Measurements from ENCODE around the gene FGF11. TPM values are rescaled to one million over a fixed set of nuclear protein-coding genes. Genes with fewer than 3 reads are reported as not detected.

FGF11 gene
- total and polyA plus RNA-seq, 2 donors (not counting 3 experiments of a cell fraction or from before 2014, with no cell fraction given), result 0.70 TPM; not detected in 1

DNA sequence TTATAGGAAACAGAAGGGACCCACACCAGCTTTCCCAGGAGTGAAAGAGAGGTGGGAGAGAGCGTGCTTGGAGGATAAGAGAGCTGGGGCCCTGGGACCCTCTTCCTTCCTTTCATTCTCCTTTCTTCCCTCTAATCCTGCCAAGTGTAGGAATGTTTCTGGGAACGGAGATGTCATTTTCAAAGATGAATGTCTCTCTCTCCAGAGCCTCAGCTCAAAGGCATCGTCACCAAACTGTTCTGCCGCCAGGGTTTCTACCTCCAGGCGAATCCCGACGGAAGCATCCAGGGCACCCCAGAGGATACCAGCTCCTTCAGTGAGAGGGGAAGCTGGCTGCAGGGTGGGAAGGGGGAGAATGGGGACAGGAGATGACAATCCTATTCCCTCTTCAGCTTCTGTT is 2.0 kb downstream of the FGF11 start:
- H3K36me3 ChIP-seq (ENCODE audit: control insufficient read depth in 2 of 2, extremely low read depth in 1 of 2, insufficient read depth in 2 of 2, low read length in 2 of 2), result no peaks in the 10 kb centered on the region
- no peaks in the 10 kb centered on the region for H3K9me3 ChIP-seq (replicated peaks; ENCODE audit: control insufficient read depth, insufficient read depth, low read length)
- TF ChIP-seq POLR2A (IDR thresholded peaks at IDR 0.05; ENCODE audit: low read depth, low read length), result no peak
- no peak for TF ChIP-seq FOS (IDR thresholded peaks at IDR 0.05; ENCODE audit: borderline replicate concordance, insufficient read depth, low read length)
- no peak for TF ChIP-seq GATA2 (IDR thresholded peaks at IDR 0.05; ENCODE audit: insufficient read depth, insufficient read length, low read depth, low read length)
- TF ChIP-seq, protein P1, sequence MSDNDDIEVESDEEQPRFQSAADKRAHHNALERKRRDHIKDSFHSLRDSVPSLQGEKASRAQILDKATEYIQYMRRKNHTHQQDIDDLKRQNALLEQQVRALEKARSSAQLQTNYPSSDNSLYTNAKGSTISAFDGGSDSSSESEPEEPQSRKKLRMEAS (IDR thresholded peaks at IDR 0.05; ENCODE audit: insufficient read depth, insufficient read length), result no peak
- no peak for TF ChIP-seq EZH2 (IDR thresholded peaks at IDR 0.05; ENCODE audit: borderline replicate concordance, low read depth, low read length, severe bottlenecking)
- TF ChIP-seq MYC (IDR thresholded peaks at IDR 0.05; ENCODE audit: low read depth, low read length), result no peak
- no peak for TF ChIP-seq JUN (IDR thresholded peaks at IDR 0.05; ENCODE audit: borderline replicate concordance, insufficient read depth, insufficient read length, low read depth)
- TF ChIP-seq POLR2AphosphoS5 (IDR thresholded peaks at IDR 0.05; ENCODE audit: insufficient read depth, low read depth, low read length), result no peak
- ChIA-PET POLR2A (interaction anchor here (0.6 to 1.6 kb wide), 3 partner anchors 43 to 133 kb away, joined by 4 to 6 read pairs (median 5); partner anchors contain the start of gene POLR2A), CTCF (interaction anchor here (0.6 to 3.0 kb wide), 9 partner anchors 8 to 119 kb away, joined by 3 to 17 read pairs (median 3); no protein-coding TSS in a partner anchor)
- FAIRE-seq (no peak), DNase-seq (ENCODE audit: low read depth, low spot score) (no peak)
- no peak overlapping the region for H3K27ac ChIP-seq (ENCODE audit: insufficient read depth, low read depth, low read length)
- intact Hi-C loops (cut with micrococcal nuclease), result no loop called here
- H3K9ac ChIP-seq (replicated peaks; ENCODE audit: extremely low read depth, insufficient read depth, low read length), result no peak overlapping the region
- H3K9me1 ChIP-seq (replicated peaks; ENCODE audit: control insufficient read depth, extremely low read depth, insufficient read depth, low read length), result no peaks in the 10 kb centered on the region
- H3K4me3 ChIP-seq (replicated peaks in 1 of 3; ENCODE audit: insufficient read depth in 1 of 3, low read depth in 1 of 3, low read length in 3 of 3), result no peak overlapping the region
- no peaks in the 10 kb centered on the region for H4K20me1 ChIP-seq (replicated peaks; ENCODE audit: control insufficient read depth, extremely low read depth, insufficient read depth, low read length)
- peaks cover 23 to 34% of the 10 kb centered on the region in 2 experiments for H3K27me3 ChIP-seq (ENCODE audit: control insufficient read depth in 2 of 2, insufficient read depth in 2 of 2, low read length in 2 of 2)
- no peak overlapping the region for H3K4me2 ChIP-seq (ENCODE audit: insufficient read depth, low read length)
- no peaks in the 10 kb centered on the region for H3K79me2 ChIP-seq (ENCODE audit: control insufficient read depth, insufficient read depth, low read length)
- peaks cover 23% of the 10 kb centered on the region for H3K4me1 ChIP-seq (ENCODE audit: control insufficient read depth, extremely low read depth, insufficient read depth, low read length)
- no peak overlapping the region for H2AFZ ChIP-seq (ENCODE audit: low read depth, low read length)
- no TSS peak for BruUV-seq (replicated peaks)
- dilution Hi-C loops (cut with MboI; ENCODE audit: extremely low pct_ligation_motif_present, low sequenced_read_pairs), result no loop called here

DNA sequence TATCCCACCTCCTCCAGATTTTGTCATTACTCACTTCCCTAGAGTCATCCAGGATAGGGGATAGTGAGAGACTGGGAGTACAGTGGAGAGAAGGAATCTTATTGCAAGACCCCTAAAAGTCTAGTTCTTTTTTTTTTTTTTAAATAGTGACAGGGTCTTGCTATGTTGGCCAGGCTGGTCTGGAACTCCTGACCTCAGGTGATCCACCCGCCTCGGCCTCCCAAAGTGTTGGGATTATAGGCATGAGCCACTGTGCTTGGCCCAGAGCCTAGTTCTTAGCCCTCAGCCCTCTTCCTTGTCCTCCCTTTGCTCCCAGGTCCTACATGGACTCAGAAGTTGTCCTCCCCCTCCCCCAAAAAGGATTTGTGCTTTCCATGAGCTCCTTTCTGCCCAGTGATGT is 2.8 kb downstream of the FGF11 start:
- Histone ChIP-seq H3K9ac (replicated peaks; ENCODE audit: extremely low read depth, insufficient read depth, low read length) (no peak overlapping the region), H2AFZ (ENCODE audit: low read depth, low read length) (no peak overlapping the region)
- CTCF ChIA-PET, result interaction anchor here (1.2 to 3.0 kb wide), 3 partner anchors 38 to 119 kb away, joined by 3 to 17 read pairs (median 7); no protein-coding TSS in a partner anchor

More for the DNA sequence above, 2.8 kb downstream of the FGF11 start:
- Histone ChIP-seq H3K4me2 (ENCODE audit: insufficient read depth, low read length) (no peak overlapping the region), H3K4me1 (ENCODE audit: control insufficient read depth, extremely low read depth, insufficient read depth, low read length) (peaks cover 20% of the 10 kb centered on the region), H3K27me3 (ENCODE audit: control insufficient read depth in 2 of 2, insufficient read depth in 2 of 2, low read length in 2 of 2) (peaks cover 31 to 42% of the 10 kb centered on the region in 2 experiments), H3K79me2 (ENCODE audit: control insufficient read depth, insufficient read depth, low read length) (no peaks in the 10 kb centered on the region), H3K4me3 (replicated peaks in 1 of 3; ENCODE audit: insufficient read depth in 1 of 3, low read depth in 1 of 3, low read length in 3 of 3) (no peak overlapping the region), H3K9me1 (replicated peaks; ENCODE audit: control insufficient read depth, extremely low read depth, insufficient read depth, low read length) (no peaks in the 10 kb centered on the region), H3K27ac (ENCODE audit: insufficient read depth, low read depth, low read length) (no peak overlapping the region), H3K36me3 (ENCODE audit: control insufficient read depth in 2 of 2, extremely low read depth in 1 of 2, insufficient read depth in 2 of 2, low read length in 2 of 2) (no peaks in the 10 kb centered on the region), H4K20me1 (replicated peaks; ENCODE audit: control insufficient read depth, extremely low read depth, insufficient read depth, low read length) (no peaks in the 10 kb centered on the region), H3K9me3 (replicated peaks; ENCODE audit: control insufficient read depth, insufficient read depth, low read length) (no peaks in the 10 kb centered on the region)
- no peak for FAIRE-seq
- intact Hi-C loops (cut with micrococcal nuclease), result no loop called here
- TF ChIP-seq MYC (IDR thresholded peaks at IDR 0.05; ENCODE audit: low read depth, low read length) (no peak), GATA2 (IDR thresholded peaks at IDR 0.05; ENCODE audit: insufficient read depth, insufficient read length, low read depth, low read length) (no peak), FOS (IDR thresholded peaks at IDR 0.05; ENCODE audit: borderline replicate concordance, insufficient read depth, low read length) (no peak), POLR2AphosphoS5 (IDR thresholded peaks at IDR 0.05; ENCODE audit: insufficient read depth, low read depth, low read length) (no peak), POLR2A (IDR thresholded peaks at IDR 0.05; ENCODE audit: low read depth, low read length) (no peak), JUN (IDR thresholded peaks at IDR 0.05; ENCODE audit: borderline replicate concordance, insufficient read depth, insufficient read length, low read depth) (no peak), EZH2 (IDR thresholded peaks at IDR 0.05; ENCODE audit: borderline replicate concordance, low read depth, low read length, severe bottlenecking) (no peak)
- TF ChIP-seq, protein P1 (IDR thresholded peaks at IDR 0.05; ENCODE audit: insufficient read depth, insufficient read length), result no peak
- TF ChIP-seq, protein P2, sequence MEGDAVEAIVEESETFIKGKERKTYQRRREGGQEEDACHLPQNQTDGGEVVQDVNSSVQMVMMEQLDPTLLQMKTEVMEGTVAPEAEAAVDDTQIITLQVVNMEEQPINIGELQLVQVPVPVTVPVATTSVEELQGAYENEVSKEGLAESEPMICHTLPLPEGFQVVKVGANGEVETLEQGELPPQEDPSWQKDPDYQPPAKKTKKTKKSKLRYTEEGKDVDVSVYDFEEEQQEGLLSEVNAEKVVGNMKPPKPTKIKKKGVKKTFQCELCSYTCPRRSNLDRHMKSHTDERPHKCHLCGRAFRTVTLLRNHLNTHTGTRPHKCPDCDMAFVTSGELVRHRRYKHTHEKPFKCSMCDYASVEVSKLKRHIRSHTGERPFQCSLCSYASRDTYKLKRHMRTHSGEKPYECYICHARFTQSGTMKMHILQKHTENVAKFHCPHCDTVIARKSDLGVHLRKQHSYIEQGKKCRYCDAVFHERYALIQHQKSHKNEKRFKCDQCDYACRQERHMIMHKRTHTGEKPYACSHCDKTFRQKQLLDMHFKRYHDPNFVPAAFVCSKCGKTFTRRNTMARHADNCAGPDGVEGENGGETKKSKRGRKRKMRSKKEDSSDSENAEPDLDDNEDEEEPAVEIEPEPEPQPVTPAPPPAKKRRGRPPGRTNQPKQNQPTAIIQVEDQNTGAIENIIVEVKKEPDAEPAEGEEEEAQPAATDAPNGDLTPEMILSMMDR (IDR thresholded peaks at IDR 0.05; ENCODE audit: extremely low read depth in 1 of 2, insufficient read depth in 1 of 2, low read depth in 1 of 2, low read length in 2 of 2), result no peak
- no peak for DNase-seq (ENCODE audit: low read depth, low spot score)
- BruUV-seq (replicated peaks), result no TSS peak
- dilution Hi-C loops (cut with MboI; ENCODE audit: extremely low pct_ligation_motif_present, low sequenced_read_pairs), result no loop called here
- POLR2A ChIA-PET, result no interaction called here
